AG10803 (cell line): Measurements from ENCODE around the gene PRH2.

Experiments used
- DNase-seq: peaks from one replicate; pipeline ENCODE4 v3.0.0; 2010; ENCODE audit warnings: low read depth
- H3K4me3 ChIP-seq: 2 replicates; pipeline ENCODE4 v1.5.1; 2011; ENCODE audit warnings: mild to moderate bottlenecking, low read length, control low read depth
- TF ChIP-seq, protein P1 (sequence below): conservative IDR thresholded peaks from 2 replicates; pipeline ENCODE4 v1.5.1; 2011; ENCODE audit warnings: mild to moderate bottlenecking, low read length, control low read depth, inconsistent platforms

Gene PRH2

DNA sequence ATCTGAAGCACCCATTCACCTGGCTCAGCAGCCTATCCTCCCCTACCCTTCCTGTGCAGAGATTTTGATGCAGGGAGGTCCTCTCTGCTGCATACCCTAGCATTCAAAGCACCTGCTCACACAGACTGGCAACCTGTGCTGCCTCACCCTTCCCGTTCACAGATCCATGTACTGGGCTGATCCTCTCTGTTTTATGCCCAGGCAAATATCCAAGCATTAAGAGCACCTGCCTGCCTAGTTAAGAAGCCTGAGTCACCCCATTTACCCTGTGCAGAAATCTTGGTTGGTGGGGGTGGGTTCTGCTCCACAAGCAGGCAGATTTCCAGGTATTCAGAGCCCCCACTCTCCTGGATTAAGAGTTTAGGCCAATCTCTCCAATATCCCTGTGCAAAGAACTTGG lies 28.1 kb upstream of the PRH2 start:
- no peak overlapping the region for H3K4me3 ChIP-seq
- TF ChIP-seq, protein P1, sequence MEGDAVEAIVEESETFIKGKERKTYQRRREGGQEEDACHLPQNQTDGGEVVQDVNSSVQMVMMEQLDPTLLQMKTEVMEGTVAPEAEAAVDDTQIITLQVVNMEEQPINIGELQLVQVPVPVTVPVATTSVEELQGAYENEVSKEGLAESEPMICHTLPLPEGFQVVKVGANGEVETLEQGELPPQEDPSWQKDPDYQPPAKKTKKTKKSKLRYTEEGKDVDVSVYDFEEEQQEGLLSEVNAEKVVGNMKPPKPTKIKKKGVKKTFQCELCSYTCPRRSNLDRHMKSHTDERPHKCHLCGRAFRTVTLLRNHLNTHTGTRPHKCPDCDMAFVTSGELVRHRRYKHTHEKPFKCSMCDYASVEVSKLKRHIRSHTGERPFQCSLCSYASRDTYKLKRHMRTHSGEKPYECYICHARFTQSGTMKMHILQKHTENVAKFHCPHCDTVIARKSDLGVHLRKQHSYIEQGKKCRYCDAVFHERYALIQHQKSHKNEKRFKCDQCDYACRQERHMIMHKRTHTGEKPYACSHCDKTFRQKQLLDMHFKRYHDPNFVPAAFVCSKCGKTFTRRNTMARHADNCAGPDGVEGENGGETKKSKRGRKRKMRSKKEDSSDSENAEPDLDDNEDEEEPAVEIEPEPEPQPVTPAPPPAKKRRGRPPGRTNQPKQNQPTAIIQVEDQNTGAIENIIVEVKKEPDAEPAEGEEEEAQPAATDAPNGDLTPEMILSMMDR = no peak
- no peak for DNase-seq

DNA sequence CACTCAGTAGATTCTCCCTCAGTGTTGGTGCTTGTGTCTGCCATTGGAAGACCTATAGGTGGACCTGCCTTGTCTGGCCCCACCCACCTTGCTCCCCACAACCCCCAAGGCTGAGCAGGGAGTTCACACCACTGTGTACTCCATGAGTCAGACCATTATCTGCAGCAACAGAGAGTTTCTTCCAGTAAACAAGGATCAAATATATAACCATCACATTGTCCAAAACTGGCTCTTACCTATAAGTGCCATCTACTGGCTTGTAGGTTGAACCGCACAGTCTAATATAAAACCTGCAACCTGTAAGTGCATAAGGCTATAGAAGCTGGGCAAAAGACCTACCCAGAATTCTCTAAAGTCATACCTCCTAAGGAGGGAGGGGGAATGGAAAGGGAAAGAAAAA lies 27.6 kb upstream of the PRH2 start:
- TF ChIP-seq, protein P1 = no peak

DNA sequence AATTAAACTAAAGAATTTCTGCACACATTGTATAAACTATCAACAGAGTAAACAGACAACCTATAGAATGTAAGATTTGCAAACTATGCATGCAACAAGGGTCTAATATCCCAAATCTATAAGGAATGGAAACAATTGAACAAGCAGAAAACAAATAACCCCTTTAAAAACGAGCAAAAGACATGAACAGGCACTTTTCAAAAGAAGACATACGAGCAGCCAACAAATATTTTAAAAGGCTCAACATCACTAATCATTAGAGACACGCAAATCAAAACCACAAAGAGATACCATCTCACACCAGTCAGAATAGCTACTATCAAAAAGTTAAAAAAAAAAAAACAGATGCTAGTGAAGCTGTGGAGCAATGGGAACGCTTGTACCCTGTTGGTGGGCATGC lies 24.4 kb upstream of the PRH2 start:
- DNase-seq = no peak
- TF ChIP-seq, protein P1 = no peak
- no peak overlapping the region for H3K4me3 ChIP-seq

More for the DNA sequence above, 27.6 kb upstream of the PRH2 start:
- no peak for DNase-seq
- no peak overlapping the region for H3K4me3 ChIP-seq

DNA sequence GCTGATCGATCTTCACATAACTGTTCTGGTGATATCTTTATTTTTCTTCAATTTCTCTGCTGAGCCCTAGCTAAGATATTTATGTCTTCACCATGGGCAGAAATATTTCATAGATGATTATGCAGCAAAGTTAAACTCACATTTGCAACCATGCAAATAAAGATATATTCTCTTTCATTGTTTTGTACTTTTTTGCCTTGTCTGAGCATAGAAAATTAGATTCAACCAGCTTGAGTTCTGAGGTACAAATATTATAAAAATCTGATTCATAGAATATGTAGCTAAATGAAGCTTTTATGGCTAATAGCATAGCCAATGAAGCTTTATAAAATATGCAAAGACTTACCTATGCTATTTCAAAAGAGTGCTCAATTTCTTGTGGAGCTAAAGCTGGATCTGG lies 19.6 kb upstream of the PRH2 start, which contains the start of gene TAS2R13:
TSS of gene TAS2R13 (minus strand) at position 101 of the 400 bp plus-strand sequence. CDS start 264 bp downstream, outside the sequence.
- TF ChIP-seq, protein P1 = no peak
- H3K4me3 ChIP-seq = no peak within 1 kb of the TSS
- DNase-seq = no peak

DNA sequence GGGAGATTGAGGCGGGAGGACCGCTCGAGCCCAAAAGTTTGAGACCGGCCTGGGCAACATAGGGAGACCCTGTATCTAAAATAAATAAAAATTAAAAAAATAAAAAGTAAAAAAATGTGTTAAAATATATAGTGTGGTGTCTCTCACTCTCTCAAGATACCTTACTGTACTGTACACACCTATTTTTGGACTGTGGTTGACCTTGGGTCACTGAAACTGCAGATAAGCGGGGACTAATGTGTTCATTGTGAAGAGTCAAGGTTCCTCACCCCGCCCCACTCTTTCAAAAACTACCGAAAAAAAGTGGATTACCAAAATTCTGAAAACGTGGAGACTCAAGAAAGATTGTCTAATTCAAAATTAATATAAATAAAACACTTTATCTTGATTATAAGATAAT lies 18.7 kb upstream of the PRH2 start:
- H3K4me3 ChIP-seq = no peak overlapping the region
- TF ChIP-seq, protein P1 = no peak
- DNase-seq = no peak

DNA sequence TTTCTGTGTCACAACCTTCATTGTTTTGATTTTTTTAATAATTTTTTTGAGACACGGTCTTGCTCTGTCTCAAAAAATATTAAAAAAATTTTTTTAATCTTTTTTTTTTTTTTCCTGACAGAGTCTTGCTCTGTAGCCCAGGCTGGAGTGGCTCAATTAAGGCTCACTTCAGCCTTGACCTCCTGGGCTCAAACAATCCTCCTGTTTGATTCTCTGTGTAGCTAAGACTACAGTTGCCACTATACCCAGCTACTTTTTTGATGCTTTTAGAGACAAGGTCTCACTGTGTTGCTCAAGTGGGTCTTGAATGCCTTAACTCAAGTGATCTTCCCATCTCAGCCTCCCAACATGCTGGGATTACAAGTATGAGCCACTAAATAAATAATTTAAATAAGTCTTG lies 9.2 kb upstream of the PRH2 start:
- DNase-seq = no peak
- TF ChIP-seq, protein P1 = no peak

DNA sequence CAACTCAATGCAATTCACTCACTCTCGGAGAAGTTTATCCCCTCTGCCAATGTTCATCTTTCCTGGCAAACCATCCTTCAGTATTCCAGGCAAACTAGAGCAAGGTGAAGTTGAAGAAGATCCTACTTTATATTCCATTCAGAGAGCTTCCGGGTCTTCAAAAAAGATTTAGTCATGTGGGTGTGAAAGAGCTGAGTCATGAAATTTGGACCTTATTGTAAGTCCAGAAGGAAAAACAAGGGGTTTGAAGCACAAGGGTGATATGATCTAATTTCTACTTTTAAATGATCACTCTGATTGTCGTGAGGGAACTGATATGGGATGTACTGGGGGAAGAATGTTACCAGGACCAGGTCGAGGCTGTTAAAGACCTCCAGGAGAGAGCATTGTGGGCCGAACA lies 2.8 kb upstream of the PRH2 start:
- DNase-seq = no peak
- H3K4me3 ChIP-seq = no peak overlapping the region
- TF ChIP-seq, protein P1 = no peak

More for the DNA sequence above, 9.2 kb upstream of the PRH2 start:
- H3K4me3 ChIP-seq = no peak overlapping the region
